ENCODE measurements around the gene ACOX2.

Gene ACOX2

GRCh38 chr3:58536501-58537411, at the start of gene ACOX2:
Gene ACOX2 (minus strand): TSS chr3:58537190. CDS start chr3:58535106, 2,084 bp downstream.
- peak within 1 kb of the TSS; percentile 47 to 73 (median 58) for H3K4me3 ChIP-seq (ENCODE audit: low read depth in 1 of 5, low read length in 5 of 5)
- peak within 1 kb of the TSS; percentile 74 for H3K27ac ChIP-seq (ENCODE audit: low read depth, low read length)
- no peaks in the 10 kb centered on the region for H3K27me3 ChIP-seq (ENCODE audit: control insufficient read depth in 5 of 5, insufficient read depth in 4 of 5, low read length in 5 of 5)
- peak within 1 kb of the TSS; percentile 57 to 94 (median 79) for H3K9ac ChIP-seq (ENCODE audit: low read length in 5 of 5)
- peaks cover 2 to 28% (median 26%) of the 10 kb centered on the region in 5 donors for H3K4me1 ChIP-seq (ENCODE audit: control insufficient read depth in 5 of 5, insufficient read depth in 5 of 5, low read length in 5 of 5)
- peaks cover 0 to 19% (median 17%) of the 10 kb centered on the region in 5 donors for H3K36me3 ChIP-seq (ENCODE audit: control insufficient read depth in 5 of 5, insufficient read depth in 5 of 5, low read length in 5 of 5)
- no peaks in the 10 kb centered on the region for H3K9me3 ChIP-seq (ENCODE audit: control insufficient read depth in 5 of 5, low read length in 5 of 5)

- peaks cover 6 to 27% (median 14%) of the 10 kb centered on the region in 5 donors for H3K27me3 ChIP-seq (ENCODE audit: control insufficient read depth in 5 of 5, insufficient read depth in 4 of 5, low read length in 5 of 5)
- H3K9me3 ChIP-seq (ENCODE audit: control insufficient read depth in 5 of 5, low read length in 5 of 5), result no peaks in the 10 kb centered on the region
- H3K36me3 ChIP-seq (ENCODE audit: control insufficient read depth in 5 of 5, insufficient read depth in 5 of 5, low read length in 5 of 5), result no peaks in the 10 kb centered on the region
- H3K4me1 ChIP-seq (ENCODE audit: control insufficient read depth in 5 of 5, insufficient read depth in 5 of 5, low read length in 5 of 5), result peaks cover 2 to 31% (median 19%) of the 10 kb centered on the region in 5 donors
- peak overlapping the region in 4 of 5 donors; percentile 64 to 91 (median 76) for H3K4me3 ChIP-seq (ENCODE audit: low read depth in 1 of 5, low read length in 5 of 5)
- no peak overlapping the region for H3K9ac ChIP-seq (ENCODE audit: low read length in 5 of 5)
- no peak overlapping the region for H3K27ac ChIP-seq (ENCODE audit: low read depth, low read length)
Measured at GRCh38 chr3:58585994-58586393, 49.0 kb upstream of the ACOX2 start.

- Histone ChIP-seq H3K9me3 (ENCODE audit: control insufficient read depth in 5 of 5, low read length in 5 of 5) (no peaks in the 10 kb centered on the region), H3K36me3 (ENCODE audit: control insufficient read depth in 5 of 5, insufficient read depth in 5 of 5, low read length in 5 of 5) (no peaks in the 10 kb centered on the region), H3K27me3 (ENCODE audit: control insufficient read depth in 5 of 5, insufficient read depth in 4 of 5, low read length in 5 of 5) (peaks cover 6 to 27% (median 14%) of the 10 kb centered on the region in 5 donors), H3K4me1 (ENCODE audit: control insufficient read depth in 5 of 5, insufficient read depth in 5 of 5, low read length in 5 of 5) (peaks cover 2 to 31% (median 19%) of the 10 kb centered on the region in 5 donors), H3K9ac (ENCODE audit: low read length in 5 of 5) (peak overlapping the region; percentile 47 to 89 (median 61)), H3K27ac (ENCODE audit: low read depth, low read length) (peak overlapping the region; percentile 67), H3K4me3 (ENCODE audit: low read depth in 1 of 5, low read length in 5 of 5) (peak overlapping the region; percentile 71 to 95 (median 82))
Measured at GRCh38 chr3:58585005-58585786, 48.2 kb upstream of the ACOX2 start.

GRCh38 chr3:58584690-58585004, 47.7 kb upstream of the ACOX2 start:
- H3K4me3 ChIP-seq (ENCODE audit: low read depth in 1 of 5, low read length in 5 of 5), result peak overlapping the region; percentile 71 to 95 (median 82)
- H3K4me1 ChIP-seq (ENCODE audit: control insufficient read depth in 5 of 5, insufficient read depth in 5 of 5, low read length in 5 of 5), result peaks cover 2 to 31% (median 19%) of the 10 kb centered on the region in 5 donors
- H3K9me3 ChIP-seq (ENCODE audit: control insufficient read depth in 5 of 5, low read length in 5 of 5), result no peaks in the 10 kb centered on the region
- peaks cover 6 to 30% (median 14%) of the 10 kb centered on the region in 5 donors for H3K27me3 ChIP-seq (ENCODE audit: control insufficient read depth in 5 of 5, insufficient read depth in 4 of 5, low read length in 5 of 5)
- H3K9ac ChIP-seq (ENCODE audit: low read length in 5 of 5), result peak overlapping the region; percentile 47 to 89 (median 61)
- no peaks in the 10 kb centered on the region for H3K36me3 ChIP-seq (ENCODE audit: control insufficient read depth in 5 of 5, insufficient read depth in 5 of 5, low read length in 5 of 5)
- peak overlapping the region; percentile 67 for H3K27ac ChIP-seq (ENCODE audit: low read depth, low read length)

GRCh38 chr3:58581328-58582091, 44.5 kb upstream of the ACOX2 start:
- H3K4me3 ChIP-seq (ENCODE audit: low read depth in 1 of 5, low read length in 5 of 5), result no peak overlapping the region
- no peaks in the 10 kb centered on the region for H3K9me3 ChIP-seq (ENCODE audit: control insufficient read depth in 5 of 5, low read length in 5 of 5)
- peaks cover 6 to 41% (median 31%) of the 10 kb centered on the region in 5 donors for H3K4me1 ChIP-seq (ENCODE audit: control insufficient read depth in 5 of 5, insufficient read depth in 5 of 5, low read length in 5 of 5)
- H3K27me3 ChIP-seq (ENCODE audit: control insufficient read depth in 5 of 5, insufficient read depth in 4 of 5, low read length in 5 of 5), result peaks cover 0 to 16% (median 13%) of the 10 kb centered on the region in 5 donors
- no peak overlapping the region for H3K27ac ChIP-seq (ENCODE audit: low read depth, low read length)
- no peak overlapping the region for H3K9ac ChIP-seq (ENCODE audit: low read length in 5 of 5)
- H3K36me3 ChIP-seq (ENCODE audit: control insufficient read depth in 5 of 5, insufficient read depth in 5 of 5, low read length in 5 of 5), result no peaks in the 10 kb centered on the region

GRCh38 chr3:58580826-58581327, 43.9 kb upstream of the ACOX2 start:
- Histone ChIP-seq H3K36me3 (ENCODE audit: control insufficient read depth in 5 of 5, insufficient read depth in 5 of 5, low read length in 5 of 5) (no peaks in the 10 kb centered on the region), H3K4me1 (ENCODE audit: control insufficient read depth in 5 of 5, insufficient read depth in 5 of 5, low read length in 5 of 5) (peaks cover 7 to 40% (median 31%) of the 10 kb centered on the region in 5 donors), H3K9me3 (ENCODE audit: control insufficient read depth in 5 of 5, low read length in 5 of 5) (no peaks in the 10 kb centered on the region), H3K27me3 (ENCODE audit: control insufficient read depth in 5 of 5, insufficient read depth in 4 of 5, low read length in 5 of 5) (peaks cover 0 to 10% (median 9%) of the 10 kb centered on the region in 5 donors), H3K27ac (ENCODE audit: low read depth, low read length) (no peak overlapping the region), H3K9ac (ENCODE audit: low read length in 5 of 5) (no peak overlapping the region), H3K4me3 (ENCODE audit: low read depth in 1 of 5, low read length in 5 of 5) (no peak overlapping the region)

- Histone ChIP-seq H3K27ac (ENCODE audit: low read depth, low read length) (no peak overlapping the region), H3K4me1 (ENCODE audit: control insufficient read depth in 5 of 5, insufficient read depth in 5 of 5, low read length in 5 of 5) (peaks cover 5 to 40% (median 18%) of the 10 kb centered on the region in 5 donors), H3K27me3 (ENCODE audit: control insufficient read depth in 5 of 5, insufficient read depth in 4 of 5, low read length in 5 of 5) (peaks cover 0 to 9% (median 8%) of the 10 kb centered on the region in 5 donors), H3K4me3 (ENCODE audit: low read depth in 1 of 5, low read length in 5 of 5) (no peak overlapping the region), H3K9ac (ENCODE audit: low read length in 5 of 5) (no peak overlapping the region), H3K9me3 (ENCODE audit: control insufficient read depth in 5 of 5, low read length in 5 of 5) (no peaks in the 10 kb centered on the region), H3K36me3 (ENCODE audit: control insufficient read depth in 5 of 5, insufficient read depth in 5 of 5, low read length in 5 of 5) (no peaks in the 10 kb centered on the region)
Measured at GRCh38 chr3:58578873-58579272, 41.9 kb upstream of the ACOX2 start.

GRCh38 chr3:58577269-58577821, 40.4 kb upstream of the ACOX2 start, which contains the start of gene FAM107A:
Gene FAM107A (minus strand): TSS chr3:58577391. CDS start chr3:58569860, 7,531 bp downstream.
- Histone ChIP-seq H3K4me1 (ENCODE audit: control insufficient read depth in 5 of 5, insufficient read depth in 5 of 5, low read length in 5 of 5) (peaks cover 6 to 50% (median 23%) of the 10 kb centered on the region in 5 donors), H3K27ac (ENCODE audit: low read depth, low read length) (peak within 1 kb of the TSS; percentile 78), H3K27me3 (ENCODE audit: control insufficient read depth in 5 of 5, insufficient read depth in 4 of 5, low read length in 5 of 5) (peaks cover 0 to 9% (median 8%) of the 10 kb centered on the region in 5 donors), H3K4me3 (ENCODE audit: low read depth in 1 of 5, low read length in 5 of 5) (peak within 1 kb of the TSS in 4 of 5 donors; percentile 51 to 70 (median 60)), H3K36me3 (ENCODE audit: control insufficient read depth in 5 of 5, insufficient read depth in 5 of 5, low read length in 5 of 5) (no peaks in the 10 kb centered on the region), H3K9me3 (ENCODE audit: control insufficient read depth in 5 of 5, low read length in 5 of 5) (no peaks in the 10 kb centered on the region), H3K9ac (ENCODE audit: low read length in 5 of 5) (peak within 1 kb of the TSS in 4 of 5 donors; percentile 15 to 74 (median 64))

- Histone ChIP-seq H3K9me3 (ENCODE audit: control insufficient read depth in 5 of 5, low read length in 5 of 5) (no peaks in the 10 kb centered on the region), H3K9ac (ENCODE audit: low read length in 5 of 5) (peak overlapping the region in 4 of 5 donors; percentile 15 to 74 (median 64)), H3K4me3 (ENCODE audit: low read depth in 1 of 5, low read length in 5 of 5) (peak overlapping the region in 4 of 5 donors; percentile 51 to 70 (median 60)), H3K4me1 (ENCODE audit: control insufficient read depth in 5 of 5, insufficient read depth in 5 of 5, low read length in 5 of 5) (peaks cover 6 to 50% (median 23%) of the 10 kb centered on the region in 5 donors), H3K27ac (ENCODE audit: low read depth, low read length) (peak overlapping the region; percentile 78), H3K36me3 (ENCODE audit: control insufficient read depth in 5 of 5, insufficient read depth in 5 of 5, low read length in 5 of 5) (no peaks in the 10 kb centered on the region), H3K27me3 (ENCODE audit: control insufficient read depth in 5 of 5, insufficient read depth in 4 of 5, low read length in 5 of 5) (peaks cover 0 to 9% (median 8%) of the 10 kb centered on the region in 5 donors)
Measured at GRCh38 chr3:58576716-58577115, 39.7 kb upstream of the ACOX2 start.

Measured in subcutaneous abdominal adipose tissue (tissue), 5 donors.